ENCODE measurements around the gene MT1H. TPM values are rescaled to one million over a fixed set of nuclear protein-coding genes. Genes with fewer than 3 reads are reported as not detected.

MT1H gene
- total and polyA plus RNA-seq, 2 donors (not counting 1 experiment from before 2014, with no cell fraction given), result not detected

DNA sequence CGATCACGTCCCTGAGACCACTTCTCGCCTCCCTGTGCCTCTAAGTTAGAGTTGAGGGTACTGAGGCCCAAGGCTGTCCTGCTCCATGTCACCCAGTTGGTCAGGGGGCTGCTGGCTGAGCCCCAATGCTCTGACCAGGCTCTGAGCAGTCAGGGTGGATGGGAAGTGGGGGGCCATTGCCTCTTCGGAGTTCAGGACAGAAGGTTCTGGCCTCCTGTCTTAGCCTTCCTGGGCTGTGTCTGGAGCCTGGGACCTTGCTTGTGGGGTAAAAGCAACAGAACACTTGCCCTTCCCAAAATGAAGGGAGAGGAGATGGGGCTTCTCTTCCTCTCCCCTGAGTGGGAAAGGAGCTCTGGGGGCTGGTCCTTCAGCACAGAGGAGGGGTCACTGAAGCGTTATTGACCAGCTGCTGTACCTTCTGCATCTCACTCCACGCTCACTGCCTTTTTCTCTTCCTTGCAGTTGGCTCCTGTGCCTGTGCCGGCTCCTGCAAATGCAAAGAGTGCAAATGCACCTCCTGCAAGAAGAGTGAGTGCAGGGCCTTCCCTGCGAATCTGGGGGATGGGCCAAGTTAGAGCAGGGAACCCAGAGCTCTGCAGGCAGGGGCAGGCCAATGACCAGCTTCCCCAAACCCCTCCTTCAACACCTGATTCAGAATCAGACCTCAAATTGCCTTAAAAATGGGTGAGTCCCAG is 13.2 kb downstream of the MT1H start:
- Mint-ChIP-seq H3K4me3 (peak overlapping the region; percentile 95), H3K27ac (peak overlapping the region; percentile 81), H3K9me3 (ENCODE audit: insufficient read depth) (peaks cover 2% of the 10 kb centered on the region), H3K4me1 (peaks cover 21% of the 10 kb centered on the region), H3K27me3 (peaks cover 6% of the 10 kb centered on the region)
- Histone ChIP-seq H3K36me3 (replicated peaks in 1 of 2; ENCODE audit: control extremely low read depth in 1 of 2, control insufficient read depth in 1 of 2, extremely low read depth in 1 of 2, insufficient read depth in 2 of 2, low read length in 1 of 2) (no peaks in the 10 kb centered on the region), H3K9me3 (ENCODE audit: control extremely low read depth in 1 of 3, control insufficient read depth in 2 of 3, insufficient read depth in 1 of 3, low read length in 2 of 3) (peaks cover 0 to 7% (median 0%) of the 10 kb centered on the region in 3 donors), H3K27me3 (replicated peaks in 1 of 4; ENCODE audit: control extremely low read depth in 1 of 4, control insufficient read depth in 3 of 4, insufficient read depth in 4 of 4, low read length in 3 of 4) (peaks cover 0 to 11% (median 4%) of the 10 kb centered on the region in 4 experiments), H4K20me1 (ENCODE audit: control insufficient read depth, insufficient read depth, low read length, poor library complexity, severe bottlenecking) (no peaks in the 10 kb centered on the region), H3K4me1 (ENCODE audit: control insufficient read depth in 2 of 2, insufficient read depth in 2 of 2, low read length in 2 of 2) (peaks cover 14 to 15% of the 10 kb centered on the region in 2 donors), H3K27ac (ENCODE audit: low read length in 2 of 2) (peak overlapping the region in 1 of 2 donors; percentile 55), H3K4me3 (ENCODE audit: control extremely low read depth in 1 of 5, extremely low read depth in 1 of 5, insufficient read depth in 1 of 5, low read depth in 2 of 5, low read length in 4 of 5) (peak overlapping the region; percentile 55 to 74 (median 59)), H2AFZ (ENCODE audit: insufficient read depth, low read depth, low read length, poor library complexity, severe bottlenecking) (peak overlapping the region; percentile 93), H3K4me2 (replicated peaks; ENCODE audit: low read depth, low read length, poor library complexity, severe bottlenecking) (peak overlapping the region; percentile 93), H3K9ac (ENCODE audit: low read length) (peak overlapping the region; percentile 75), H3K79me2 (ENCODE audit: control insufficient read depth, insufficient read depth, low read length) (no peaks in the 10 kb centered on the region)
- POLR2A ChIA-PET, result interaction anchor here (0.5 to 0.6 kb wide), 2 partner anchors 20 to 26 kb away, joined by 3 read pairs; no protein-coding TSS in a partner anchor
- CTCF ChIA-PET, result interaction anchor here (1.4 to 2.2 kb wide), 3 partner anchors 18 to 106 kb away, joined by 4 to 17 read pairs (median 5); no protein-coding TSS in a partner anchor
- peak; percentile 13 for DNase-seq
- intact Hi-C loops (cut with micrococcal nuclease), result loop anchor here (1.0 to 10.0 kb wide), 6 partner anchors 19 to 163 kb away; partner anchors contain the start of genes BBS2, MT1A, MT1F and MT1M
- peak; percentile 3 for ATAC-seq (ENCODE audit: low read depth)
- TF ChIP-seq EZH2 (IDR thresholded peaks at IDR 0.05; ENCODE audit: borderline replicate concordance, insufficient read depth, low read depth, low read length, poor library complexity, severe bottlenecking), result no peak
- TF ChIP-seq, protein P1, sequence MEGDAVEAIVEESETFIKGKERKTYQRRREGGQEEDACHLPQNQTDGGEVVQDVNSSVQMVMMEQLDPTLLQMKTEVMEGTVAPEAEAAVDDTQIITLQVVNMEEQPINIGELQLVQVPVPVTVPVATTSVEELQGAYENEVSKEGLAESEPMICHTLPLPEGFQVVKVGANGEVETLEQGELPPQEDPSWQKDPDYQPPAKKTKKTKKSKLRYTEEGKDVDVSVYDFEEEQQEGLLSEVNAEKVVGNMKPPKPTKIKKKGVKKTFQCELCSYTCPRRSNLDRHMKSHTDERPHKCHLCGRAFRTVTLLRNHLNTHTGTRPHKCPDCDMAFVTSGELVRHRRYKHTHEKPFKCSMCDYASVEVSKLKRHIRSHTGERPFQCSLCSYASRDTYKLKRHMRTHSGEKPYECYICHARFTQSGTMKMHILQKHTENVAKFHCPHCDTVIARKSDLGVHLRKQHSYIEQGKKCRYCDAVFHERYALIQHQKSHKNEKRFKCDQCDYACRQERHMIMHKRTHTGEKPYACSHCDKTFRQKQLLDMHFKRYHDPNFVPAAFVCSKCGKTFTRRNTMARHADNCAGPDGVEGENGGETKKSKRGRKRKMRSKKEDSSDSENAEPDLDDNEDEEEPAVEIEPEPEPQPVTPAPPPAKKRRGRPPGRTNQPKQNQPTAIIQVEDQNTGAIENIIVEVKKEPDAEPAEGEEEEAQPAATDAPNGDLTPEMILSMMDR (IDR thresholded peaks at IDR 0.05), result no peak
- WGBS (ENCODE audit: insufficient coverage), result 47% methylated on average over 6 of the region's 8 CpGs

Measured in B cell (primary cell).